ENCODE measurements around the gene DSPP.
"Not testable (repeated sequence)": the region's sequence is repeated elsewhere in the genome, so short reads cannot be mapped to it uniquely, and the experiment has no call there.

DSPP gene

GRCh38 chr4:87608229-87608628 is at the start of gene DSPP:
DSPP (plus strand) TSS chr4:87608529; CDS start chr4:87610909, 2,380 bp downstream.
- DNase-seq (ENCODE audit: low read depth), result no peak

DNA sequence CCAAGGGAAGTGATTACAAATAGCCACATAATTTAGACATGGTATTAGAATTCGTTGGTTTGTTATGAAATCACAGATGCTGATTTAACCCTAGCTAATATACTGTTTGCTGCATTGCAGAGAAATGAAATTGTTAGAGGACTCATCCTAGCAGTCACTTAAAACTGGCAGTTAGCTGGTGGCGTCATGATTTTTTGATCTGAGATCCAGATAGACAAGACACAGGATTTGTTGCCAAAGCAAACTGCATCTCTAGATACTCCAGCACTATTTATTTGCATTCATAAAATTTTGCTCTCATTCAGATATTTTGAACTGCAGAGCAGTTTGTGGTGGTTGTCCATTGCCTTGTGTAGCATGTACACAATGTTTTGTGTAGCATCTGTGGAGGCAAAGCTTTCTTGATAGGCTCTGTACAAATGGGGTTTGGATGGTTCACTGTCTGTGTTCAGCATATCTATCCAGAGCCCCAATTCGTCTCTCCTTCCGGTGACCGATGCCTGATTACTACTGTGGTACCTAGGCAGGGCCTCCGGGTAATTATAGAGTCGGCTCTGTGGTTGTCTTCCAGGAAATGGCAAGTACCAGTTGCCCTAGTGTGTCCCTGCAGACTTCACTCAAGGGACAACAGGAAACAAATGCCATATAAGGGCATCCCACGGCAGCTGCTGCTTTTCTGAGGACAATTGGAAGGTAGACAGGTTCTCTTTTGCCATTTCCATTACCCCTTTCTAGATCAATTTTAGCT is 49.1 kb upstream of the DSPP start:
- DNase-seq (ENCODE audit: low read depth), result no peak

DNA sequence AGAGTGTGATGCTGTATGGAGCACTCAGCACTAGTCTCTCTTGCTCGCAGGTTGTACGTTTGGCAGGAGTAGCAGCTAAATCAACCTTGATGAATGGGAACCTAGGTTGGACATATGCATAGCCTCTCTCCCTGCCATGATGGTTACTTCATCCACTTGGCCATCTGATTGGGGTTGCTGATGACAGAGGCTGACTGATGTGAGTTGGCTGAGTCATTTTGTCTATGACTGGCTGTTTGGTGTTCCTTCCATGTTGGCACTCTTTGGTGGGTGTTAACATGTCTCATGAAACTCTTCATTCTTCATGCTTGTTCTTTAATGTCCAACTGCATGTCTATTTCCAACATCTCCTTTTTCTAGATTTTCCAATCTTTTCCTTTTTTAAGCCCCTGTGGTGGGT is 47.5 kb upstream of the DSPP start:
- DNase-seq (ENCODE audit: low read depth), result no peak

GRCh38 chr4:87565746-87566145 is 42.6 kb upstream of the DSPP start:
- DNase-seq (ENCODE audit: low read depth), result no peak

DNA sequence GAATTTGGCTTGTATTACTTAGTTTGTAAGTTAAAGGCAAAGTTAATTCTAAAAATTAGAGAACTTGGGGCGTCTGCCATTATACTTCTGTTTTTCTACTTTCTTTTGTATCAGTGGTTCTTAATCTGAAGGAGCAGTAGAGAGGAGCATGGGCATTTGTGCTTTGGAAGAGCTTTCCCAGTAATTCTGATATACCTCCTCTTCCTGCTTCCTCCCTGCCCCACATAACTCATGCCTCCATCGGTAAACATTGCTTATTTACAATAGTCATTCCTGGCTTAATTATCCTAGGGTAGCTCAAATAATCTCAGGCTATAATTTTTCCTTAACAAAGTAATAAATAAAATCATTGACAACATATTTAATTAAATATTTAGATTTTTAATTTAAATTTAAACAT is 42.1 kb upstream of the DSPP start:
- DNase-seq (ENCODE audit: low read depth), result no peak

- no peak for DNase-seq (ENCODE audit: low read depth)
These were observed 41.1 kb upstream of the DSPP start for GRCh38 chr4:87567191-87567590.

- no peak for DNase-seq (ENCODE audit: low read depth)
These were observed 38.0 kb upstream of the DSPP start for GRCh38 chr4:87570290-87570805.

GRCh38 chr4:87574376-87574775 is 34.0 kb upstream of the DSPP start:
- DNase-seq (ENCODE audit: low read depth), result not testable (repeated sequence)

DNA sequence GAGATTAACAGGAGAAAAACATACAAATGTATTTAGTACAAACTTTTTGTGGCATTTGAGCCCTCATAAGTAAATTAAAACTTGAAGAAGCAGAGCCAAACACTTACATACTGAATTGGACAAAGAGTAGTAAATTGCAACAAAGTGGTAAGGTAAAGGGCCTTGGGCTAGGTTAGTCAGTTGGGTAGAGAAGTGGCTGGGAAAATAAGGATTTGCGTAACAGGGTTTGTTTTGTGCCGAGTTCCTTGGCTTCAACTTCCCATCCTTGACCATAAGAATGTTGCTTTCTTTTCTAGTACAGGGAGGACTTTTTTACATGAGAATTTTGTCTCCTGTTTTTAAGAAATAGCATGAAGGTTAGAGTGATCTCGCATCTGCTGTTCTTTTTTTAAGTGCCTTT is 33.3 kb upstream of the DSPP start:
- no peak for DNase-seq (ENCODE audit: low read depth)

DNA sequence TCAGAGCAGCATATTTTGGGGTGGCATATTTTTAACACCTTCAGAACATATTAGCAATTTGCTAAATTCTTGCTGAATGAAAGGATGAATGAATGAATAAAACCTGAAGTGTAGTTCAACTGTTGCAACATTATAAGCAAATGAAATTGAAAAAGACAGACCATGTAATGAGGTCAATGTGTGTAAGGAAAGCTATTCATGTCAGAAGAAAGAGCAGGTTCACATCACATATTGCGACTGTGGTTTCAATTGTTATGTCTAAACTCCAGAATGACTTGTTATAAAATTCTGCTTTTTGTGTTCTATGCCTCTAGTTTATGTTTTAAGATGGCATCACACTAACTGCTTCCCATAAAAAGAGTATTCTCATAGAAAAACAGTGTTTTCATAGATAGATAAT is 32.9 kb upstream of the DSPP start:
- DNase-seq (ENCODE audit: low read depth), result no peak

DNA sequence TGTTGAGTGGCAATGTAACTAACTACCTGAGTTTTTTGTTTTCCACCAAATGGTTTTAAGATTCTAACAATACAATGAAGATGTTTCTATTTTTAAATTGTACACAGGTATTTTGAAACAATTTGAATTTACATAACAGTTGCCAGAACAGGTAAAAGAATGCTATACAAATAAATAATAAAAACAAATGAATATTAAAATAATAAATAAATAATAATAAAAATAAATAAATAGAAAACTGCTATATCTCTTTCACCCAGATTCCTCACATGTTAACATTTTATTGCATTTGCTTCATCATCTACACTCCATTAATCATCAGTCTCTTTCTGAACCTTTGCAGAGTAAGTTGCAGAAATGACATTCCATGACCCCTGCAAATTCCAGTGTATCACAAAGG is 32.3 kb upstream of the DSPP start:
- no peak for DNase-seq (ENCODE audit: low read depth)

DNA sequence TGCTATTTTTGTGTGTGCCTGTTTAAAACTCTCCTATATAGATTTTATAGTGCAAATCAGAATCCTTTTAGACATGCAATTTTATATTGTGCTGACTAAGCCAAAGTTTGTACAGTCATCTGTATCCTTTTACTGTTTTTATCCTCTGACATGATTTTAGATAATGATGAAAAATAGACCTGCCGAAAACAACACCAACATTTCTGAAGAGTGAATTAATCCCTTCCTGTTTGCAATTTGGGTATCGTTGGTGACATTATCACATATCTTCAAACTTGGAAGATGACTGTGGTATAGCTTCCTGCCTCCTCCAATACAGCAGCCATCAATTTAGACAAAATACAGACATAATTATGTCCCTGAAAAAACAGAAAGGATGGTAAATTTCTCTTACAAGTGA is 28.9 kb upstream of the DSPP start:
- no peak for DNase-seq (ENCODE audit: low read depth)

- no peak for DNase-seq (ENCODE audit: low read depth)
These were observed 28.3 kb upstream of the DSPP start for GRCh38 chr4:87580057-87580456.

DNA sequence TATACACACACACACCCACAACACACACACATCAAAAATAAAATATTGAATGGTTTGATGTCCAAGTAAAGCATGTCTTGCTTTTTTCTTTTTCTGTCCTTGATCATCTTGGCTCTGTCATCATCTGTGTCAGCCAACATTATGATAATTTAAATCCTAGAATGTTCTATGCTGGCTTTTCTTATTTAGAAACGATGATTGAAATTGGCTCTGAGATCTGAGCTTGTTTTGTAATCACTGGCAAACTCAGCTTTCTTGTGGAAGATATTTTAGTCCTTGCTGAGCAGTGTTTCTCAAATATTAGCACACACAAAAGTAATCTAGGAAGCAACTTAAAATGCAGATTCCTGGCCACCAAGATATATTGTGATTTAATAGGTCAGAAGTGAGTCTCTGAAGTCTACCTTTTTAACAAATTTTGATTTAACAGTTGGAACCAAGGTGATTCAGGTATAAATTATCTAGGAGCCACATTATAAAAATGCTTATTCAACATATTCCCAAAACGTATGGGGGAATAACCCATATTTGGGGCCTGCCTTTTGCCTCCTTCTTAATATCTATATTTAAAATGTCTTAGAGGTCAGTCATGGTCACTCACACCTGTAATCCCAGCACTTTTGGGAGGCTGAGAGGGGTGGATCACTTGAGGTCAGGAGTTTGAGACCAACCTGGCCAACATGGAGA is 24.0 kb upstream of the DSPP start:
- DNase-seq (ENCODE audit: low read depth), result no peak

GRCh38 chr4:87589531-87589930 is 18.8 kb upstream of the DSPP start:
- peak; percentile 89 for DNase-seq (ENCODE audit: low read depth)

DNA sequence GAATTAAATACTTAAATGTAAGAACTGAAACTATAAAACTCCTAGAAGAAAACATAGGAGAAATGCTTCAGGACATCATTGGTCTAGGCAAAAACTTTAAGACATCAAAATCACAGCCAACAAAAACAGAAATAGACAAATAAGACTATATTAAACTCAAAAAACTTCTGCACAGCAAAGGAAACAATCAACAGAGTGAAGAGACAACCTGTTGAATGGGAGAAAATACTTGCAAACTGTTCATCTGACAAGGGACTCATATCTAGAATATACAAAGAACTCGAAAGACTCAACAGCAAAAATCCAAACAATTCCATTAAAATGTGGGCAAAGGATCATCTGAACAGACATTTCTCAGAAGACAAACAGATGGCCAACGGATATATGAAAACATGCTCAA is 16.2 kb upstream of the DSPP start:
- no peak for DNase-seq (ENCODE audit: low read depth)

GRCh38 chr4:87601361-87601760 is 7.0 kb upstream of the DSPP start:
- DNase-seq (ENCODE audit: low read depth), result no peak

- no peak for DNase-seq (ENCODE audit: low read depth)
These were observed 6.1 kb downstream of the DSPP start for GRCh38 chr4:87614292-87614890.

DNA sequence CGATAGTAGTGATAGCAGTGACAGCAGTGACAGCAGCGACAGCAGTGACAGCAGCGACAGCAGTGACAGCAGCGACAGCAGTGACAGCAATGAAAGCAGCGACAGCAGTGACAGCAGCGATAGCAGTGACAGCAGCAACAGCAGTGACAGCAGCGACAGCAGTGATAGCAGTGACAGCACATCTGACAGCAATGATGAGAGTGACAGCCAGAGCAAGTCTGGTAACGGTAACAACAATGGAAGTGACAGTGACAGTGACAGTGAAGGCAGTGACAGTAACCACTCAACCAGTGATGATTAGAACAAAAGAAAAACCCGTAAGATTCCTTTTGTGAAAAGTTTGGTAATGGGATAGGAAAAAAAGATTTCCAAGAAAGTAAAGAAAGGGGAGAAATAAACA is 7.9 kb downstream of the DSPP start:
- DNase-seq (ENCODE audit: low read depth), result no peak

GRCh38 chr4:87620086-87620485 is 11.8 kb downstream of the DSPP start:
- no peak for DNase-seq (ENCODE audit: low read depth)

DNA sequence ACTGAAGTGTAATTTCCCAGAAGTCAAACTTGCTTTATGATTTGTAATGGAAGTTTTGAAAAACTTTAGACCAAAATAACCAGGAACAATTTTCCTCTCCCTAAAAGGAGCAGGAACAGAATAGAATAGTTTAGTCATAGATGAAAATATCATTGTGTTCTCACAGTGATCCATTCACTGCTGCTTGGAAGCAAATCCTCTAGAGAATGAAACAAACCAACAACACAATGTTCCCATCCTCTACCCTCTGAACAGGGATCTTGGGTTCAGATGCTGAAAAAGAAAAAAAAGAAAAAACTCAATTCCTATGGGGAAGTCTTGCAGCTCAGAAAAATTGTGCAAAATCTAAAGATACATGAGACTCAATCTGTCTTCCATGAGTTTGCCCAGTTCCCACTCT is 12.2 kb downstream of the DSPP start:
- DNase-seq (ENCODE audit: low read depth), result no peak

GRCh38 chr4:87622303-87622702 is 14.0 kb downstream of the DSPP start:
- DNase-seq (ENCODE audit: low read depth), result no peak

GRCh38 chr4:87624698-87625097 is 16.4 kb downstream of the DSPP start:
- DNase-seq (ENCODE audit: low read depth), result no peak
